PC-3 (cell line): ENCODE measurements around the gene AANAT.

Source experiments
- CTCF ChIP-seq: fragments of 300-600 bp; sonication (generic); conservative IDR thresholded peaks from 2 replicates; pipeline ENCODE4 v1.5.1; 2017; ENCODE audit warnings: antibody characterized with exemption, low read depth, mild to moderate bottlenecking, low read length
- EZH2 ChIP-seq: fragments of 300-600 bp; sonication (generic); IDR thresholded peaks from one replicate; pipeline ENCODE4 v1.6.1; 2017; ENCODE audit warnings: antibody characterized with exemption, mild to moderate bottlenecking, low read length; ENCODE audit not compliant: unreplicated experiment

GRCh38 chr17:76519048-76519966 is 51.9 kb downstream of the AANAT start:
- TF ChIP-seq CTCF (no peak), EZH2 (no peak)
